ENCODE measurements around the gene CERS6. TPM values are rescaled to one million over a fixed set of nuclear protein-coding genes. Genes with fewer than 3 reads are reported as not detected.

CERS6 gene
- total RNA-seq, 1 donor: 23.9 TPM

- Histone ChIP-seq H3K79me2 (ENCODE audit: insufficient read depth, low read length) (peaks cover 5% of the 10 kb centered on the region), H3K27me3 (ENCODE audit: insufficient read depth, low read length) (no peaks in the 10 kb centered on the region), H3K4me1 (ENCODE audit: insufficient read depth, low read length) (peaks cover 7% of the 10 kb centered on the region), H3K4me2 (ENCODE audit: insufficient read depth, low read length) (no peak overlapping the region), H2AFZ (ENCODE audit: low read length) (no peak overlapping the region), H3K4me3 (ENCODE audit: insufficient read depth, low read length) (no peak overlapping the region), H3K36me3 (ENCODE audit: insufficient read depth, low read length) (no peaks in the 10 kb centered on the region), H4K20me1 (ENCODE audit: insufficient read depth, low read length) (peaks cover 4% of the 10 kb centered on the region), H3K27ac (ENCODE audit: low read depth, low read length) (no peak overlapping the region), H3K9me3 (ENCODE audit: low read depth, low read length) (no peaks in the 10 kb centered on the region)
- TF ChIP-seq CTCF (IDR thresholded peaks at IDR 0.05; ENCODE audit: extremely low read depth, low read depth, low read length): no peak
- DNase-seq (ENCODE audit: insufficient read length, low spot score, missing footprints): no peak
Observed at GRCh38 chr2:168649562-168649961, 193.5 kb downstream of the CERS6 start.

GRCh38 chr2:168650139-168650538 is 194.1 kb downstream of the CERS6 start:
- H3K36me3 ChIP-seq (ENCODE audit: insufficient read depth, low read length): no peaks in the 10 kb centered on the region
- H3K79me2 ChIP-seq (ENCODE audit: insufficient read depth, low read length): peaks cover 5% of the 10 kb centered on the region
- H2AFZ ChIP-seq (ENCODE audit: low read length): no peak overlapping the region
- no peak overlapping the region for H3K4me2 ChIP-seq (ENCODE audit: insufficient read depth, low read length)
- no peak overlapping the region for H3K4me3 ChIP-seq (ENCODE audit: insufficient read depth, low read length)
- no peak for TF ChIP-seq CTCF (IDR thresholded peaks at IDR 0.05; ENCODE audit: extremely low read depth, low read depth, low read length)
- H3K4me1 ChIP-seq (ENCODE audit: insufficient read depth, low read length): peaks cover 7% of the 10 kb centered on the region
- no peaks in the 10 kb centered on the region for H3K9me3 ChIP-seq (ENCODE audit: low read depth, low read length)
- no peak for DNase-seq (ENCODE audit: insufficient read length, low spot score, missing footprints)
- H3K27me3 ChIP-seq (ENCODE audit: insufficient read depth, low read length): no peaks in the 10 kb centered on the region
- H3K27ac ChIP-seq (ENCODE audit: low read depth, low read length): no peak overlapping the region
- H4K20me1 ChIP-seq (ENCODE audit: insufficient read depth, low read length): peaks cover 4% of the 10 kb centered on the region

- Histone ChIP-seq H3K9me3 (ENCODE audit: low read depth, low read length) (no peaks in the 10 kb centered on the region), H3K4me3 (ENCODE audit: insufficient read depth, low read length) (no peak overlapping the region), H2AFZ (ENCODE audit: low read length) (no peak overlapping the region), H3K79me2 (ENCODE audit: insufficient read depth, low read length) (peaks cover 5% of the 10 kb centered on the region), H3K4me1 (ENCODE audit: insufficient read depth, low read length) (peaks cover 7% of the 10 kb centered on the region), H4K20me1 (ENCODE audit: insufficient read depth, low read length) (peaks cover 4% of the 10 kb centered on the region), H3K27ac (ENCODE audit: low read depth, low read length) (no peak overlapping the region), H3K4me2 (ENCODE audit: insufficient read depth, low read length) (no peak overlapping the region), H3K27me3 (ENCODE audit: insufficient read depth, low read length) (no peaks in the 10 kb centered on the region), H3K36me3 (ENCODE audit: insufficient read depth, low read length) (no peaks in the 10 kb centered on the region)
- DNase-seq (ENCODE audit: insufficient read length, low spot score, missing footprints): no peak
- no peak for TF ChIP-seq CTCF (IDR thresholded peaks at IDR 0.05; ENCODE audit: extremely low read depth, low read depth, low read length)
Observed at GRCh38 chr2:168650781-168651180, 194.7 kb downstream of the CERS6 start.

- Histone ChIP-seq H3K27me3 (ENCODE audit: insufficient read depth, low read length) (no peaks in the 10 kb centered on the region), H3K4me2 (ENCODE audit: insufficient read depth, low read length) (no peak overlapping the region), H4K20me1 (ENCODE audit: insufficient read depth, low read length) (peaks cover 4% of the 10 kb centered on the region), H3K9me3 (ENCODE audit: low read depth, low read length) (no peaks in the 10 kb centered on the region), H3K27ac (ENCODE audit: low read depth, low read length) (no peak overlapping the region), H3K79me2 (ENCODE audit: insufficient read depth, low read length) (peaks cover 3% of the 10 kb centered on the region), H2AFZ (ENCODE audit: low read length) (no peak overlapping the region), H3K4me1 (ENCODE audit: insufficient read depth, low read length) (peaks cover 7% of the 10 kb centered on the region), H3K4me3 (ENCODE audit: insufficient read depth, low read length) (no peak overlapping the region), H3K36me3 (ENCODE audit: insufficient read depth, low read length) (no peaks in the 10 kb centered on the region)
- DNase-seq (ENCODE audit: insufficient read length, low spot score, missing footprints): no peak
- TF ChIP-seq CTCF (IDR thresholded peaks at IDR 0.05; ENCODE audit: extremely low read depth, low read depth, low read length): no peak
Observed at GRCh38 chr2:168652997-168653921, 197.2 kb downstream of the CERS6 start.

Measured in osteoblast (primary cell).